HFFc6 (cell line): ENCODE measurements around the gene FDXR. TPM values are rescaled to one million over a fixed set of nuclear protein-coding genes. Genes with fewer than 3 reads are reported as not detected.

Source experiments
- DNase-seq: peaks from one replicate; pipeline ENCODE4 v3.0.0-alpha.2; 2018
- H3K27ac Mint-ChIP-seq: 2 replicates; pipeline ENCODE4 v1.8.0; 2020; ENCODE audit warnings: mild to moderate bottlenecking, mixed read lengths
- H3K27me3 Mint-ChIP-seq: 2 replicates; pipeline ENCODE4 v1.8.0; 2021; ENCODE audit warnings: mild to moderate bottlenecking, moderate library complexity, mixed read lengths; ENCODE audit not compliant: insufficient read depth
- H3K36me3 Mint-ChIP-seq: 2 replicates; pipeline ENCODE4 v1.8.0; 2021; ENCODE audit warnings: low read depth, mixed read lengths
- H3K4me1 Mint-ChIP-seq: 2 replicates; pipeline ENCODE4 v1.8.0; 2020; ENCODE audit warnings: low read depth, mixed read lengths
- H3K4me3 Mint-ChIP-seq: 2 replicates; pipeline ENCODE4 v1.8.0; 2020; ENCODE audit warnings: mild to moderate bottlenecking, moderate library complexity, mixed read lengths
- H3K9me3 Mint-ChIP-seq: 2 replicates; pipeline ENCODE4 v1.8.0; 2020; ENCODE audit warnings: mild to moderate bottlenecking, mixed read lengths
- total RNA-seq, 6 experiments: library from RNA; stranded (reverse); fragmentation: NEBNext Ultra II Directional; extraction: Animal tissue kit (Norgen Biotek cat#: 25700); gene quantifications; 2 replicates in 1 of 6; 3 replicates in 5 of 6; pipeline ENCODE4 v1.2.3, GENCODE V29; 2021
- TF ChIP-seq, protein P1 (sequence below): fragments of 200-600 bp; sonication (generic); IDR thresholded peaks from 2 replicates; pipeline ENCODE4 v1.5.0; 2021; ENCODE audit warnings: antibody characterized with exemption, mild to moderate bottlenecking

The FDXR gene
- total RNA-seq, 6 experiments from 2014 or later, result 25.5 to 35.5 (median 33.9) TPM

- TF ChIP-seq, protein P1, sequence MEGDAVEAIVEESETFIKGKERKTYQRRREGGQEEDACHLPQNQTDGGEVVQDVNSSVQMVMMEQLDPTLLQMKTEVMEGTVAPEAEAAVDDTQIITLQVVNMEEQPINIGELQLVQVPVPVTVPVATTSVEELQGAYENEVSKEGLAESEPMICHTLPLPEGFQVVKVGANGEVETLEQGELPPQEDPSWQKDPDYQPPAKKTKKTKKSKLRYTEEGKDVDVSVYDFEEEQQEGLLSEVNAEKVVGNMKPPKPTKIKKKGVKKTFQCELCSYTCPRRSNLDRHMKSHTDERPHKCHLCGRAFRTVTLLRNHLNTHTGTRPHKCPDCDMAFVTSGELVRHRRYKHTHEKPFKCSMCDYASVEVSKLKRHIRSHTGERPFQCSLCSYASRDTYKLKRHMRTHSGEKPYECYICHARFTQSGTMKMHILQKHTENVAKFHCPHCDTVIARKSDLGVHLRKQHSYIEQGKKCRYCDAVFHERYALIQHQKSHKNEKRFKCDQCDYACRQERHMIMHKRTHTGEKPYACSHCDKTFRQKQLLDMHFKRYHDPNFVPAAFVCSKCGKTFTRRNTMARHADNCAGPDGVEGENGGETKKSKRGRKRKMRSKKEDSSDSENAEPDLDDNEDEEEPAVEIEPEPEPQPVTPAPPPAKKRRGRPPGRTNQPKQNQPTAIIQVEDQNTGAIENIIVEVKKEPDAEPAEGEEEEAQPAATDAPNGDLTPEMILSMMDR, result peak; percentile 82
- Mint-ChIP-seq H3K9me3 (no peaks in the 10 kb centered on the region), H3K27ac (no peak overlapping the region), H3K36me3 (peaks cover 14% of the 10 kb centered on the region), H3K4me3 (no peak overlapping the region), H3K27me3 (peaks cover 34% of the 10 kb centered on the region), H3K4me1 (peaks cover 13% of the 10 kb centered on the region)
- no peak for DNase-seq
Observed at GRCh38 chr17:74862108-74862901, 10.5 kb downstream of the FDXR start.

DNA sequence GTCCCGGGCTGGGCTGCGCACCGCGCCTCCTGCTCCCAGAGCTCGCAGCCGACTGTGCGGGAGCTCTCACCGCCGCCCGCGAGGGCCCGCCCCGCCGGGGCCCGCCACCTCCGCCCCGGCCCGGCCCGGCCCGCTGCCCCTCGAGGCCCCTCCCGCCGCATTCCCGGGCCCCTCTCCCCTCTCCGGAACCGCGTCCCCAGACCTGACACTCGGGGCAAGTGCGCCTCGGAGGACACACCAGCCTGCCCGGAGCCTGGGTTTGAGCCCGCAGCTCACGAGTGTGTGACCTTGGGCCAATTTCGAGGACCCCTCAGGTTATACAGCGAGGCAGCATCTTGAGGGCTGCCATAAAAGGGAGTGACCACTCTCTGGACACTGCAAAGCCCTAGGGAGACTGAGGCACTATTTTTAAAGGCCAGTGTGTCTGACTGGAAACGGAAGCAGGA lies 11.1 kb downstream of the FDXR start:
- Mint-ChIP-seq H3K9me3 (no peaks in the 10 kb centered on the region), H3K27me3 (peaks cover 39% of the 10 kb centered on the region), H3K36me3 (peaks cover 14% of the 10 kb centered on the region), H3K27ac (no peak overlapping the region), H3K4me1 (peaks cover 13% of the 10 kb centered on the region), H3K4me3 (no peak overlapping the region)
- no peak for DNase-seq
- TF ChIP-seq, protein P1, result no peak

DNA sequence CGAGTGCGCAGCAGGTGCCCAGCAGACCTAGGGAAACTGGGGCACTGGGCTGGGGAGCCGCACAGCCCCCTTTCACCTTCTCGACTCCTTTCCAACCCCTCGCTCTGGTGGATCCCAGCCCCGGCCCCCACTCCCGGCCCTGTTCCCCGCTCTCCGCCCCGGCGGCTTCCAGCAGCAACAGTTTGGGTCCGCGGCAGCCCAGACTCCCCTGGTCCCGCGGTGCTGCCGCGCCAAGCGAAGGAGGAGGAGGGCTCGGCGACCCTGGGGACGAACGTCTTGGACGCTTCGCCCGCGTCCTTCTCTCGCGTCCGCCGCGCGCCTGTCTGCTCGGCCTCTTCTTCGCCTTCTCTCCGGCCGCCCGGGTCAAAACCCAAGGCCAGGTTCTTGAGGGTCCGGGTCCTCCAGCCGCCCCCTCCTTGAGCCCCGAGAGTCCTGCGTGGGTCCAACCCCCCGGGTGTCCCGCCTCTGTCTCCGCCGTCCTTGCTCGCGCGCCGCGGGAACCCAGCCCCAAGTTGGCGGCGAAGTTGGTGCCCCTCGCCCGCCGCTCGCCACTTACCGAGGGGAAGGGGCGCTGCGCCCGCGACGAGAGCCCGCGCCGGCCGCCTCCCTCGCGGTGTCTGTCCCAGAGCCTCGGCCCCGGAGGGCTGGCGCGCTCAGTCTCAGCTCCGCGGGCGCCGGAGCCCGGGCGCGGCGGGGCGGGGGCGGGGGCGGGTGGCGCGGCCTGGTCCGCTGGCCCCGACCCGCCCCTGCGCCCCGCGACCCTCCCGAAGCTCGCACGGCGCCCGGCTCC lies 11.7 kb downstream of the FDXR start:
- H3K27ac Mint-ChIP-seq, result no peak overlapping the region
- TF ChIP-seq, protein P1, result no peak
- H3K4me3 Mint-ChIP-seq, result no peak overlapping the region; the same call in 1 of the 2 replicates
- no peaks in the 10 kb centered on the region for H3K9me3 Mint-ChIP-seq
- peaks cover 14% of the 10 kb centered on the region for H3K36me3 Mint-ChIP-seq
- H3K27me3 Mint-ChIP-seq, result peaks cover 45% of the 10 kb centered on the region
- peaks cover 13% of the 10 kb centered on the region for H3K4me1 Mint-ChIP-seq
- DNase-seq, result no peak

DNA sequence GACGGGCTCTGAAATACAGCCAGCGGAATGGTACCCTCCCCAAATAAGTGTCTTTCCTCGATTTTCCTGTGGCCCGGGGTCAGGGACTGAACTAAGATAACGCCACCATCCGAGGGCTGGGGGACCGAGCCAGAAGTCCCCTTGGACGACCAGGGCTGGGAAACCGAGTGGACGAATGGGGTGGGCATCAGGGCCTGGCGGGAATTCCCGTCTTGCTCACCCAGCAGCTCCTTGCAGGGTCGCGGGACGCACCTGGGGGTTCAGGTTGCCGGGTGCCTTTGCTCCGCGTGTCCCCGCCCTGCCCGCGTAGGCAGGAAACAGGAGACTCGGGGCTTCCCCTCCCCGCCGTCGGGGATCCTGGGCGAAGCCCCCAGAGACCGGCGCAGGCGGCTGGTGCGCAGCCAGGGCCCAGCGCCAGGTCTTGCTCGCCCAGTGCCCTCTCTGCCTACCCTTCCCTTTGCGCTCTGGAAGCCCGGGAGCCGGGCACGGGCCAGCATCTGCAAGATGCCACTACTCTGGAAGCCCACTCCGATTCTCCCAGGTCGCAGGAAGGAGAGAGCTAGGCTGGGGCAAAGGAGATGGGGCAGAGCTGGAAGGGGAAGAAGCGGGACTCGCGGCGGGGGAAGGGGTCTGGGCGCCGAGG lies 12.4 kb downstream of the FDXR start:
- H3K36me3 Mint-ChIP-seq, result peaks cover 14% of the 10 kb centered on the region
- no peak overlapping the region for H3K4me3 Mint-ChIP-seq

More for the DNA sequence above, 12.4 kb downstream of the FDXR start:
- TF ChIP-seq, protein P1, result no peak
- Mint-ChIP-seq H3K27ac (no peak overlapping the region), H3K27me3 (peaks cover 51% of the 10 kb centered on the region), H3K9me3 (no peaks in the 10 kb centered on the region), H3K4me1 (peaks cover 12% of the 10 kb centered on the region)
- DNase-seq, result no peak
